ENCODE data around the gene DDN. TPM values are rescaled to one million over a fixed set of nuclear protein-coding genes. Genes with fewer than 3 reads are reported as not detected.

DDN gene
- total RNA-seq, 2 donors from 2014 or later = 0.14 TPM; not detected in 1

DNA sequence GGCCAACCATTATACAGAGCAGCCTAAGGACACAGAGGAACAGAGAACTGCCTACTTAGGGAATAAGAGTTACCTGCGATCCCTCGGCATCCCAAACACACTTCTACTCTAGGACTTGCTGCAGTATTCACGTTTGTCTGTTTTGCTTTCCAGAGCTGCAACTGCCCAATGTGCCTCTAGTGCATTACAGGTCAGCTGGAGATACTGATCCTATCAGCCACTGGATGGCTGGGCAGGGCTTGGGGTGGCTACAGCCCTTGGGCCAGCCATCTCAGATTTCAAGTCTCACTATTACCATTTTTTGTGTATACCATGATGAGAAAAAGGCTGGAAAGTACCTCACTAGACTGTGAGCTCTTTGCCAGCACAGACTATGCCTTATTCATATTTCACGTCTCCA lies 46.5 kb downstream of the DDN start:
- Histone ChIP-seq H3K4me3 (no peak overlapping the region), H3K36me3 (no peaks in the 10 kb centered on the region), H3K4me1 (ENCODE audit: control insufficient read depth in 1 of 2, low read depth in 2 of 2) (peaks cover 3 to 23% of the 10 kb centered on the region in 2 donors), H3K27ac (no peak overlapping the region), H3K9me3 (no peaks in the 10 kb centered on the region), H3K27me3 (replicated peaks; ENCODE audit: insufficient read depth) (no peaks in the 10 kb centered on the region)
- TF ChIP-seq, protein P1, sequence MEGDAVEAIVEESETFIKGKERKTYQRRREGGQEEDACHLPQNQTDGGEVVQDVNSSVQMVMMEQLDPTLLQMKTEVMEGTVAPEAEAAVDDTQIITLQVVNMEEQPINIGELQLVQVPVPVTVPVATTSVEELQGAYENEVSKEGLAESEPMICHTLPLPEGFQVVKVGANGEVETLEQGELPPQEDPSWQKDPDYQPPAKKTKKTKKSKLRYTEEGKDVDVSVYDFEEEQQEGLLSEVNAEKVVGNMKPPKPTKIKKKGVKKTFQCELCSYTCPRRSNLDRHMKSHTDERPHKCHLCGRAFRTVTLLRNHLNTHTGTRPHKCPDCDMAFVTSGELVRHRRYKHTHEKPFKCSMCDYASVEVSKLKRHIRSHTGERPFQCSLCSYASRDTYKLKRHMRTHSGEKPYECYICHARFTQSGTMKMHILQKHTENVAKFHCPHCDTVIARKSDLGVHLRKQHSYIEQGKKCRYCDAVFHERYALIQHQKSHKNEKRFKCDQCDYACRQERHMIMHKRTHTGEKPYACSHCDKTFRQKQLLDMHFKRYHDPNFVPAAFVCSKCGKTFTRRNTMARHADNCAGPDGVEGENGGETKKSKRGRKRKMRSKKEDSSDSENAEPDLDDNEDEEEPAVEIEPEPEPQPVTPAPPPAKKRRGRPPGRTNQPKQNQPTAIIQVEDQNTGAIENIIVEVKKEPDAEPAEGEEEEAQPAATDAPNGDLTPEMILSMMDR (IDR thresholded peaks at IDR 0.05) = no peak
- ATAC-seq (ENCODE audit: insufficient number of reproducible peaks, low FRiP score, low read depth) (no peak), DNase-seq (ENCODE audit: low spot score) (no peak)

DNA sequence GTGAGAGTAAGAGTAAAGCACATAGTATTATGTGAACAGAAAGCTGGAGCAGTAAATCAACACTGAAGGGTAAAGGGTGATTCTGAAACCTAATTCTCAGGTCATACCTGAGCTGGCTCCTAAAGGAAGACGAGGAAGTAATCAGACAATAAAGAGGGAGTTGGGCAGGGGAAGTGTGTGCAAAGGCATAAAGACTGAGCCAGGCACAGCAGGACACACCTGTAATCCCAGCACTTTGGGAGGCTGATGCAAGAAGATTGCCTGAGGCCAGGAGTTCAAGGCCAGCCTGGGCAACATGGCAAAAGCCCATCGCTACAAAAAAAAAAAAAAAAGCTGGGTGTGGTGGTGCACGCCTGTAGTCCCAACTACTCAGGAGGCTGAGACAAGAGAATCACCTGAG lies 51.4 kb downstream of the DDN start:
- TF ChIP-seq, protein P1 (IDR thresholded peaks at IDR 0.05) = no peak
- DNase-seq (ENCODE audit: low spot score) (no peak), ATAC-seq (ENCODE audit: insufficient number of reproducible peaks, low FRiP score, low read depth) (no peak)
- peaks cover 0 to 16% of the 10 kb centered on the region in 2 donors for H3K4me1 ChIP-seq (ENCODE audit: control insufficient read depth in 1 of 2, low read depth in 2 of 2)
- H3K9me3 ChIP-seq = no peaks in the 10 kb centered on the region
- H3K27ac ChIP-seq = no peak overlapping the region
- H3K27me3 ChIP-seq (replicated peaks; ENCODE audit: insufficient read depth) = no peaks in the 10 kb centered on the region
- H3K4me3 ChIP-seq = no peak overlapping the region
- H3K36me3 ChIP-seq = peaks cover 2% of the 10 kb centered on the region

DNA sequence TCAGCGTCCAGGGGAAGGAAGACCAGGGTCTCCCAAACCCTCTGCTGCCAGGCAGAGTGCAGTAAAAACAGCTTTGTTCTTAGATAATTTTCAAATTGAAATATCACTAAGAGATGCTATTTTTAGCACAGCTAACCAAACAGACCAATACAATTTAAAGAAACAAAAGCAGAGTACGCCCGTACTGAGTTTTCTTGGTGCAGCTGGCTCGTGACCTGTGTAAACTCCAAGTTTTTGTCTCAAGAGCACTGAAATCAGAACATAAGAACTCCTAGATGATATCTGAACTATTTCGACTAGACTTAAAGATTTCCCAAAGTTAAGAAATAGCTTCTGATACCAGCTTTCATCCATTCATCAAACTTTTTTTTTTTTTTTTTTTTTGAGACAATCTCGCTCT lies 52.2 kb downstream of the DDN start:
- no peaks in the 10 kb centered on the region for H3K9me3 ChIP-seq
- H3K27me3 ChIP-seq (replicated peaks; ENCODE audit: insufficient read depth) = no peaks in the 10 kb centered on the region
- no peak for ATAC-seq (ENCODE audit: insufficient number of reproducible peaks, low FRiP score, low read depth)
- peaks cover 3% of the 10 kb centered on the region for H3K36me3 ChIP-seq
- no peak for DNase-seq (ENCODE audit: low spot score)
- no peak overlapping the region for H3K27ac ChIP-seq
- no peak overlapping the region for H3K4me3 ChIP-seq
- TF ChIP-seq, protein P1 (IDR thresholded peaks at IDR 0.05) = no peak
- peaks cover 0 to 16% of the 10 kb centered on the region in 2 donors for H3K4me1 ChIP-seq (ENCODE audit: control insufficient read depth in 1 of 2, low read depth in 2 of 2)

DNA sequence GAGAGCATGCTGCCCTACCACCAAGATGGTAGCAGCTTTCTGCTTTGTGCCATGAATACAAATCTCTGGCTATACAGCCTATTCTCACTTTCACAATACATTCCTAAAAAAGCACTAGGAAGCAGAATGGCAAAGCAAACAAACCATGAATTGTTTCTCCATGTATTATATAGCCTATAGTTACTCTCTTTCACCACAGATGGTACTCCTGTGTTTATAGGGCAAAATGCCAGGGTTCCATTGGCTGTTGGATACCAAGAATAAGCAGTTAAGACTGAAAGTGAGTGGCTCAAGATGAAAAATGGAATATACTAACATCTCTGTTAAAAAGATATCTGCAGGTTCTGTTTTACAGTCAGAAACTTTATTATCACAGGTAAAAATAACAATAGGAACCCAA lies 53.0 kb downstream of the DDN start:
- DNase-seq (ENCODE audit: low spot score) = no peak
- H3K4me3 ChIP-seq = no peak overlapping the region
- no peaks in the 10 kb centered on the region for H3K27me3 ChIP-seq (replicated peaks; ENCODE audit: insufficient read depth)
- H3K36me3 ChIP-seq = peaks cover 3% of the 10 kb centered on the region
- H3K9me3 ChIP-seq = no peaks in the 10 kb centered on the region
- ATAC-seq (ENCODE audit: insufficient number of reproducible peaks, low FRiP score, low read depth) = no peak
- H3K4me1 ChIP-seq (ENCODE audit: control insufficient read depth in 1 of 2, low read depth in 2 of 2) = peaks cover 0 to 16% of the 10 kb centered on the region in 2 donors
- TF ChIP-seq, protein P1 (IDR thresholded peaks at IDR 0.05) = no peak
- no peak overlapping the region for H3K27ac ChIP-seq

Other genes with a start within 250 kb of the DDN start
- 100 to 1,000 TPM; 102 to 109 TPM for gene ADCY6, start 210.3 kb downstream of the DDN start, total RNA-seq
- 10 to 100 TPM; 17.8 to 30.5 TPM for gene CACNB3, start 180.9 kb downstream of the DDN start, total RNA-seq
- gene DDX23, start 147.2 kb downstream of the DDN start, total RNA-seq = 10 to 100 TPM; 53.7 to 92.6 TPM
- 1 to 10 TPM; 1.8 to 2.6 TPM for gene RND1, start 133.5 kb downstream of the DDN start, total RNA-seq
- gene FKBP11, start 73.9 kb downstream of the DDN start, total RNA-seq = 10 to 100 TPM; 19.0 to 22.2 TPM
- gene ARF3, start 41.9 kb downstream of the DDN start, total RNA-seq = 10 to 100 TPM; 63.4 to 65.8 TPM
- gene WNT10B, start 27.6 kb downstream of the DDN start, total RNA-seq = 1 to 10 TPM in 1 of 2 donors, under 1 TPM in 1; 0.54 to 2.3 TPM
- gene WNT1, start 21.1 kb downstream of the DDN start, total RNA-seq = 1 to 10 TPM in 1 of 2 donors, not detected in 1; 1.2 TPM
- gene PRKAG1, start 19.4 kb upstream of the DDN start, total RNA-seq = 10 to 100 TPM; 53.2 to 68.1 TPM
- gene KMT2D, start 61.4 kb upstream of the DDN start, total RNA-seq = 100 to 1,000 TPM in 1 of 2 donors, 10 to 100 TPM in 1; 56.5 to 101 TPM
- 1 to 10 TPM in 1 of 2 donors, not detected in 1; 1.3 TPM for gene RHEBL1, start 70.6 kb upstream of the DDN start, total RNA-seq
- gene DHH, start 95.4 kb upstream of the DDN start, total RNA-seq = 1 to 10 TPM; 1.2 to 2.4 TPM
- gene LMBR1L, start 111.5 kb upstream of the DDN start, total RNA-seq = 10 to 100 TPM; 77.7 to 93.4 TPM
- 100 to 1,000 TPM; 501 to 945 TPM for gene TUBA1B, start 132.0 kb upstream of the DDN start, total RNA-seq
- gene TUBA1A, start 189.7 kb upstream of the DDN start, total RNA-seq = 100 to 1,000 TPM; 107 to 259 TPM